ENCODE measurements around the gene IQGAP2. TPM values are rescaled to one million over a fixed set of nuclear protein-coding genes. Genes with fewer than 3 reads are reported as not detected.

Gene IQGAP2
- total RNA-seq, 1 donor from 2014 or later: 4.2 TPM

DNA sequence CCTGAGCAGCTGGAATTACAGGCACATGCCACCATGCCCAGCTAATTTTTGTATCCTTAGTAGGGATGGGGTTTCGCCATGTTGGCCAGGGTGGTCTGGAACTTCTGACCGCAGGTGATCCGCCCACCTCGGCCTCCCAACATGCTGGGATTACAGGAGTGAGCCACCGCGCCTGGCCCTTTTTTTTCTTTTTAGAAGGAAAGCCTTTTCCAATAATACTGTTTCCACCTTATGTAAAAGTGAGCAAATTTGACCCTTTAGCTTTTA, 289.1 kb downstream of the IQGAP2 start:
- no peak for ATAC-seq

DNA sequence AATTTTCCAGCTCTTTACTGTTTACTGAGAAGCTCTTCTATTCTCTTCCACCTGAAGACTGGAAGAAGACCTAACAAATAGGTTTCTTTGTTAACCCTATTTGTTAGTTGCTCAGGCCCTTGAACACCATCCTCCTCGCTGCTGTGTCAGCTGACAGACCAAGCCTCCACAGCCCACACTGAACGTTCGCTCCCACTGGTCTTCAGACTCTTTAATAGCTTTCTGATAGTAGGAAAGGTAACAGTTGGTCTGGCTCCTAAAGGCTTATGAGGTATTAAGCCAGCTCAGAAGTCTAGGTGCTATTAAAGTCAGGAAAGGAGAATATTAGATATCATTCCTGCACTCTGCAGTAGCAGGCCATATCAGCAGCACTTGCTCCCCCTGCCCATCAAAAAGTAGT, 289.6 kb downstream of the IQGAP2 start:
- no peak for ATAC-seq

DNA sequence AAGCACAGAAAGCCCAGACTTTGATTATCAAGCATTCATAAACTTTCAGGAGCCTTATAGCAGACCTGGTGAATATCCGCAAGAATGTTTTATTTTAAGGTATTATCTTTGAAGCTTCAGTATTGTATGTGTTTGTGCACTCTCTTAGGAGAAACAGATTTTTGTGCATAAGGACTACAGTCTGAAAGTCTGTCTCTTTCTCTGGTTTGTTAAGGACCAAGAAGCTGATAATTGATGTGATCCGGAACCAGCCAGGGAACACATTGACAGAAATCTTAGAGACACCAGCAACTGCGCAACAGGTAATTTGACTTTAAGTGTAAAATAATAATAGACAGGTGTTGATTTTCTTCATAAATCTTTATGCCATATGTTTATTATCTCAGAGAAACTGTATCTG, 290.1 kb downstream of the IQGAP2 start:
- no peak for ATAC-seq

DNA sequence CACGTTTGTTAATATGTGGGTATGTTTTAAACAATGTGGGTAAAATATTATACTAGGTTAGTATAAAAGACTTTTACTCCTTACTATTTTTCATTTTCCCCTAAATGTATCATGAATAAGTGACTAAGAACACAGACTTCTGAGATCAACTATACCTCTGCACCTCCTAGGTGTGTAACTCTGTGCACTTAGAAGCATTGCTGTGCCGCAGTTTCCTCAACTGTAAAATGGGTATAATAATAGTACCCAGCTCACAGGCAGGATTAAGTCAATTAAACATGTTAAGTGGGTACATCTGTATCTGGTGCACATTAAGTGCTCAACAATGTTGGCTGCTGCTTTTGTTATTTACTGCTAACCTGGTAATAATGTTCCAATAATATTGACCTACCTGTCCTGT, 291.2 kb downstream of the IQGAP2 start:
- no peak for ATAC-seq

DNA sequence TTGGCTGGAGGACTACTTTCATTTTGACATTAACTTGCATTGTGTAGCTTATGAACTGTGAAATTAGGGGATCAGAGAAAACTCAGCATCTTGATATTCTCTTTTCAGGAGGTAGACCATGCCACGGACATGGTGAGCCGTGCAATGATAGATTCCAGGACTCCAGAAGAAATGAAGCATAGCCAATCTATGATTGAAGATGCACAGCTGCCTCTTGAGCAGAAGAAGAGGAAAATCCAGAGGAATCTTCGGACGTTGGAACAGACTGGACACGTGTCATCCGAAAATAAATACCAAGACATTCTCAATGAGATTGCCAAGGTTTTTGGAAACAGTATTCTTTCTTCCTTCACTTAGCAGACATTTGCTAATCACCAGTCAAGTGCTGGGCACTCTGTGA, 292.3 kb downstream of the IQGAP2 start:
- ATAC-seq: no peak

DNA sequence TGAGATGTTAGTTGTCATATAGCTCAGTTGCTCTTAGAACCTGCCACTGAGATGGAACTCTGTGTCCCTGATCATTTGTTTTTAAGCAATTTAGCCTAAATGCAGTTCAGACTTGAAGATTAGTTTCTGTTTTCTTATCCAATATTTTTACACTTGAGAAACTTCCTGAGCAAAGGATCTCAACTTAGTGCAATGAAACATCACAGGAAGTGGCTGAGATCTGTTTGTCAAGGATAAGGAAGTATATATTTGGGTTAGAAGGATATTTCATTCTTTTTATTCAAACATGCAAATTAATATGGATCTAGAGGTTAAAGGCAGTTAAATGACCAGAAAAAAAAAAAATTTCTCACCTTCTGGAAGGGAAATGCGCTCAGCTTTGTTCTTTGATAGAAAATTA, 293.2 kb downstream of the IQGAP2 start:
- ATAC-seq: no peak

DNA sequence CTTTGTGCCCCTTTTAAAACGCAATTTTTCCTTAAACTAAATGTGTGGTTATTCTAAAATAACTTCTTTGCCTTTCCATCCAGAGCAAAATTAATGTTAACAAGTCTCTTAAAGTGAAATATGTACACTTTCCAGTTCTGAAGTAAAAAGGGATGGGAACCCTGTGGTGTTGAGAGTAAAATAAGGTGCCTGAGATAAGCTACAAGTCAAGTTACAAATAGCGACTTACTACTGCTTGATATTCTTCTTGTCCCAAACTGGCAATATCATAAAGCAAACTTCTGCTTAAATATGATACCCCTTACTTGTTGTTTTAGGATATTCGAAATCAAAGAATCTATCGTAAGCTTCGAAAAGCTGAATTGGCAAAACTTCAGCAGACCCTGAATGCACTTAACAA, 294.6 kb downstream of the IQGAP2 start:
- ATAC-seq: no peak

DNA sequence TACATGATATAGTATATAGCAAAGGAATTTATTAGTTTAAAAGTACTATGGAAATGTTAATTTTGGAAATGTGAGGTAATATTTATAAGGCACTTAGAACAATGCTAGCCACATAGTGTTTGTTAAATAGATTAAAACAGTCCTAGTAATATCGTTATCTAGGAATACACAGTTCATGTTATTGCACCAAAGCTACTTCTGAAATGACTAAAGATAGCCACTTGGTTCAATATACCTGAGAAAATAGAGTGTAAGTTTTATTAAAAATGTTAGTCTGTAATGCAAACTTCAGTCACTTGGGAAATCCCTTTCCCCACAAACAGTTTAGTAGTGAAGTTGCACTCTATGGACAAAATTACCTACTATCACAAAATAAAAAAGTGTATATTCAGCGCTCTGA, 297.5 kb downstream of the IQGAP2 start:
- no peak for ATAC-seq

DNA sequence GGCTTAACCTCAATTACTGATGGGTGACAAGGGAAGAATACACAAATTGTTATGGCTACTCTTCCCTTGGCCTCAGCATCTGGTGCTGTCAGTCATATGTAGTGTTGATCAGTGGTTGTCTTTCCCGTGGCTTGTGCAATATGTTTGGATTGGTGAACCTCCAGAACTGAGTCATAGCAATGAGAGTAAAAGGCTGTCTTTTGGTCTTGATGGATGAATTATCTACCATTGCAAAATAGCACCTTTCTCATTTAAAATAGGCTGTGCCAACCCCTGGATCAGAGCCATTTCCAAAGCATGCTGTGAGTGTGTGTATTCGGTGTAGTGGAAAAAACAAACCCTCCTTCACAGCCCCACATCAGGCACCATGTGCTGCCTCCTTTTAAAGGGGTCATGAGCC, 298.2 kb downstream of the IQGAP2 start:
- ATAC-seq: peak; percentile 93

DNA sequence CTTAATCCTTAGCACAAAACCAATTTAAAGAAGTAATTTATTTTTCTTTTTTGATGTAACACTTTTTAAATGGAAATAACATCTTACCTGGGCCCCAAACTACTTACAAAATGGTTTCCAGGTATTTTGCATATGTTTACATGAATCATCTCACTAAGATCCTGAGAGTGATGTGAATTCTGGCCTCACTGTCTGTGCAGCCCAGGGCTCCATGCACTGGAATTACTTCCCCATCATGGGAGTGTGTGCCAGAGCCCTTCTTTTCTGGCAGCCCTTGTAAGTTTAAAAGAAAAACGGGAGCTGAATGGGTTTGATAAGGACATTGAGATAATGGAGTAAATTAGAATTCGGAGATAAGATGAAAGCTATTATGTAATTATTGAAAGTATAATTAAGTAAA, 300.6 kb downstream of the IQGAP2 start:
- peak; percentile 42 for ATAC-seq

DNA sequence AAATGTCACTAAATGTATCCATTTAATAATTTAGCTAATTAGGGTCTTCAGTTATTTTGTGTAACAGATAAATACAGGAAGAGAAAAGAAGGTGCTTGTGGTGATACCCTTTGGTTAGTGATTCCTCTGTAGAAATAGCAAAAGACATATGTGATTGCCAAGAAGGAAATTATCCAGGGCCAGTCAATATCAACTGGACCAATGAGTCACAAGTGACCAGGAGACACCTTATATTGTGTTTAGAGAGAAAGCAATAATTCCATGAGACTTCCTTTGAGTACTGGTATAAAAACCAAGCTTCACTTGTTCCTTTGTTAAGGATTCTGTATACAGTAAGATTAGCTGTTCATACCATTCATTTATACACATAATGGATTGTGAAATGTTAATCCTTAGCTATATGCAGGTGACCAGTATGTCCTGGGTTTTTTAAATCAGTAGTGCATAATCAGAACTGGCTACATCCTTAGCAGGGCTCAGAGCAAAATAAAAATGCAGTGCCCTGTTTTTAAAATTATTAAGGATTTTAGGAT, 301.1 kb downstream of the IQGAP2 start:
- ATAC-seq: peak; percentile 76

DNA sequence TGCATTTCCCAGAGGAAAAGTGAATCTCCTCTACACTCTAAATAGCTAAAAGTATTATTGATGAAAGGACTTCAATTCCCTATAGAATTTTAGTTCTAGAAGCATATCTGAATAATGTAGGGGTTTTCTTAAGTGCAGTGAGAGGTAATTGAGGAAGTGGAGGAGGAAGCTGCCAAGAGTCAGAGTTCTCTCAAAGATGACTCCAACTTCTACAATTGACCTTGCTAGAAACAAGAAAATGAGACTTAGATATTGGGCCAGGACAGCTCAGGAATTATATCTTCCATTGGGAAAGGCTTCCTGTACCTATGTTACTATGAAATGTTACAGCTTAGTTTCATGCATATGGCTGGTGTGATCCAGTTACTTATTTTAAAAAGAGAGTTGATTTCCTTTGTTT, 302.5 kb downstream of the IQGAP2 start:
- no peak for ATAC-seq

DNA sequence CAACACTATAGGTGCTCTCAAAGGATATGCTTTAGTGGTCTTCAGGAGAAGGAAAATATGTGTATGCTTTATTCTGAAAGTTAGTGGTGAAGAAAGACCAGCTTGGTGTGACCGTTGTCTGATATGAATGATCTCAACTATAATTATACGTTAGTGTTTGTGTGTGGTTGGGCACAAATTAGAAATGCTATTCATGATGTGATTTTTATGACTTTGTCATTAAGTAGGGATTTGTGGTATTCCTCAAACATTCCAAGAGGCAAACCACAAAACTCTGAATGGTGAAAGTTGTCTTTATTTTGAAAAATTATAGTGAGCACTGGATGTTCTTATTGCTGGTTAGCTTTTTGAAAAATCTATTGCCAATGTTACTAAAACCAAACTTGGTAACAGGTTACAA, 306.7 kb downstream of the IQGAP2 start:
- ATAC-seq: no peak

DNA sequence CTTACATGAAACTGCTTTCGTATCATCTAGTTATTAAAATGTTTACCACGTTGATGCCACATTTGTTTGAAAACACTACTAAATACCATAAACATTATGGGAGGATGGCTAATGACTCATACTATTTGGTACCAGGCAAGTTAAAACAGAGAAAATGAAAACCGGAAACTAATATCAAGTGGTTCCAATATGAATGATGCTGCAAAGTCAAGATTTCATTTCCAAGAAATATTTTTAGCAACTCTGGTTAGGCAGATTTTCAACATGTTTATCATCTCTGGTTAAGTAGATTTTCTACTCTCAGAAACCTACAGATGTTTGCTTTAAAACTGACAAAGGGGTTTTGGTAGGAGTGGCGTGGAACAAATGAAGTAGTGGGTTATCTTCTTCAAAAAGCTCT, 307.9 kb downstream of the IQGAP2 start:
- ATAC-seq: peak; percentile 43

DNA sequence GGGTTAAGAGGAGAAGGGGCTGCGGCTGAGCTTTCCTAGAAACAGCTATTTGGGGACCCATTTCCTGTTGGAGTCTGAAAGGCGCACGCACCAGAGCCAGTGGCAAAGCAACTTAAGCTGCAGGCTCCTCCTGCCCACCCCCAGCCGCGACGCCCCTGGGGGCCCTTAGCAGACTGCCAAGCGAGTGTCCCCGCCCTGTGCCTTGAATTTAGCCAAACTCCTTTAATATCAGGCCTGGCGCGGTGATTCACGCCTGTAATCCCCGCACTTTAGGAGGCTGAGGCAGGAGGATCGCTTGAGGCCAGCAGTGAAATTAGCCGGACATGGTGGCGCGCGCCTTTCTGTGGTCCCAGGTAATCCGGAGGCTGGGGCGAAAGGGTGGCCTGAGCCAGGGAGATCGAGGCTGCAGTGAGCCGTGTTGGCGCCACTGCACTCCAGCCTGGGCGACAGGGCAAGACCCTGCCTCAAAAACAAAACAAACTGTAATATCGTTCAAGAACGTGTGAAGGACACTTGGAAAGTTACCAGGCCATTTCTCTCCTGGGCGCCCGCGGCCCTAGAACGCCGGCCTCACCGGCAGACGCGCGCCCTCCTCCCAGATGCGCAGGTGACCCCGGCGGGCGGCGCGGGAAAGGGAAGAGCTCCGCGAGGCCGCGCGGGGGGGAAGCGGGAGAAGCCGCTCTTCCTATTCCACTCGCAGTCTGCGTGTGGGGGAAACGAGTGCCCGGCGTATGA, 311.8 kb downstream of the IQGAP2 start:
- ATAC-seq: no peak

DNA sequence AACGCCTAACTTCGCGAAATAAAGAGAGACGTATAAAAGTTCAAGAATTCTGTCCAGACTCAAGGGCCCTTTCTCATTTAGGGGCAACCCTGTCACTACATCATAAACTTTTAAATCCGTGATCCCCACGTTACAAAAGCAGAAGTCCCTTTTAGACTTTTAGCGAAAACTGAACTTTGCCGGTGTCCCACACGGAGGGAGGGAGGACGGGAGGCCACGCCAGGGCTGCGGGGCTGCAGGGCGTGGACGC, 312.3 kb downstream of the IQGAP2 start:
- no peak for ATAC-seq

DNA sequence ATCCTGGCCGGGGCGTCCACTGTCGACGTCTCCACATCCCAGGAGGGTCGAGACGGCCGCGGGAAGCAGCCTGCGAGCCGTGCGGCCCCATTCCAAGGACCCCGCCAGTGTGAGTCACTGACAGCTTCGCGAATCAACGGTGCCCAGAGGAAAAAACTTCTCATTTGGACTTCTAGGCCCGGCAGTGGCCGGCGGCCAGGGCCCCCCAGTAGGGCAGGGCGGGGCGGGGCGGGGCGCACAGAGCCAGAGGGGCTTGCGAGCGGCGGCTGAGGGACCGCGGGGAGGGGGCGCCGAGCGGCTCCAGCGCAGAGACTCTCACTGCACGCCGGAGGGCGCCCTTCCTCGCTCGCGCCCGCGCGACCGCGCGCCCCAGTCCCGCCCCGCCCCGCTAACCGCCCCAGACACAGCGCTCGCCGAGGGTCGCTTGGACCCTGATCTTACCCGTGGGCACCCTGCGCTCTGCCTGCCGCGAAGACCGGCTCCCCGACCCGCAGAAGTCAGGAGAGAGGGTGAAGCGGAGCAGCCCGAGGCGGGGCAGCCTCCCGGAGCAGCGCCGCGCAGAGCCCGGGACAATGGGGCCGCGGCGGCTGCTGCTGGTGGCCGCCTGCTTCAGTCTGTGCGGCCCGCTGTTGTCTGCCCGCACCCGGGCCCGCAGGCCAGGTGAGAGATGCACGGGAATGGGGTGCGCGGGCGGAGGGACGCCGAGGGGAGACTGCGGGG, 312.8 kb downstream of the IQGAP2 start, which contains the start of gene F2R:
Gene F2R (plus strand): TSS at position 391 of the 720 bp plus-strand sequence. CDS start 182 bp downstream, at position 573.
- ATAC-seq: peak; percentile 75

DNA sequence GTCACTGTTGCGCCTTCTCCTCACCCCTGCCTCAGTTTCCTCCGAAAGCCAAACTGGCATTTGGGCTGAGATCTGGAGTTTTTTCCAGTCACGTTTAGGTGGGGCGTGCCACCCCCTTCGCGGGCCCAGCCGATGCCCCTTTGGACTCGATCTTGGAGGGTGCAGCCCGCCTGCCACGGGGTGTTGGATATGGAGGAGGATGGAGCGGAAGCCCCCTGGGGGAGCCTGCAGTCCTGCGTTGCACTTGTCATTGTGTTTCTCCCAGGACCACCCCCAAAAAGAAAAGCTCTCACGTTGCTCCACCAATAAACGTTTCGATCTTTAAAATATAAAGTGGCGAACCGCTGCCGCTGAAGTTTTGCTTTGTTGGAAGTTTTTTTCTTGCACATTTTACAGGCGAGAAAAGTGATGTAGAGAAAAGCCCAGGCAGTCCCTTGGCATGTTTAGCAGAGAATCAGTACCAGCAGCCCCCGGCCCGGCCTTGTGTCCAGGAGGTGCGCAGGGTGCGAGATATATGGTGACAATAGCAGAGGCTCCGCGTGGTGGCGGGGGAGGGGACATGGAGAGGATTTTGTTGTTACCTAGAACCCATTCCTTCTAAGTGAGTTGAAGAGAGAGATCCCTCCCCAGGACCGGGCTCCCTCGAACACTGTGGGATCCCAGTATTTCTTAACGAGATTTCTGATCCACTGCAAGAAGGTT, 313.5 kb downstream of the IQGAP2 start:
- no peak for ATAC-seq

DNA sequence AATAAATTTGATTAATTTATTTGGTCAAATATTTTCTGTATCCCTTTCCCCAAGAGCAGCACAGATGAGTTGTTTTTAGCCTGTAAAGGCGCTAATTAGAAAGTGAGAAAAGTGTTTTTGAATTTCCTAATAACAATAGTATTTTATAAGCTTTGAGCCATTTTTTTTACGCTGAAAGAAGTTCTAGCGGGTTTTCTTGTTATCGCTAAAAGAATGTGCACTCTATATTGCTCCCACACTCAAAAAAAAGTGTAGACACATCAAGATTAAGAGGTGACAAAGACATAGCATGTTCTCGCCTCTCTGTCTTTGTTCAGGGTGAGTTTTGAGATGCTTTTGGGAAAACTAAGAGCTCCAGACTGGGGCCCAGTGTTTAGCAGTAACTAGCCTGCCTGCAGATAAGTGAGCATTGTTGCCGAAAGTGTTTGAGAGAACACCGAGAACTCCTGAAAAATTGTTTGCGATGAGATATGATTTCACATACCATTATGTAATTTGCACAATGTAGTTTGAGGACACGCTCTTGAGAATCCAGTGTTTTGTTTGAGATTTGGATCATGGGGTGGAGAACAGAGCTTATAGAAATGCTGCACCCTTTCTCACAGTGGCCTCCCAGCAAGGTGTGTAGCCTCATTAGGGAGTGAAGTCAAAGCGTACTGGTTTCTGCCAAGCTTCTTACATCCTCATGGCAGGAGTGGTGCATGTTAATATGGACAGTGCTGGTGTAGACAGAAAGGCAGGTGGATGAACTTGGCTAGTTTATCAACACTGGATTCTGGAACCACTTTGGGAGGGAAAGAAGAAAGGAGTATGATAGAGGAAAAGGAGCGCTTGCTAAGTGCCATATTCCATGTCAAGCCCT, 314.4 kb downstream of the IQGAP2 start:
- ATAC-seq: no peak

DNA sequence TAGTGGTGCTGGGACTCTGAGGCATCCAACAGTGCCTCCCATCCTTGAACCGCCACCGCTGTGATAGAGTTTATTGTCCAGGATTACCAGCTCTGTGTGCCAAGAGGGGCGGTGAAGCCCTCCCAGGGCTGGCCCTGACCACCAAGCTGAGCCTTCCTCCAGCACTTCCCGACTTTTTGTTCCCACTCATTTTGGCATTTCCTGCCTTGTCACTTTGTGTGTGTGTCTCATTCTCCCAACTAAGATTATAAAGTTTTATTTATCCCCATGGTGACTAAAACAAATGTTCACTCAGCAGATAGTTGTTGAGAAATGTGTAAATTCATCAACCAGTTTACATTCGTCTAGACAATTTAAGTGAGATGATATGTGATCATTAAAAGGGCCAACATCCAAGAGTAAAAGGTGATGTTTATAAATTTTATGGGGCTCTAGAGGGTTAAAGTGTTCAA, 315.3 kb downstream of the IQGAP2 start:
- ATAC-seq: no peak

DNA sequence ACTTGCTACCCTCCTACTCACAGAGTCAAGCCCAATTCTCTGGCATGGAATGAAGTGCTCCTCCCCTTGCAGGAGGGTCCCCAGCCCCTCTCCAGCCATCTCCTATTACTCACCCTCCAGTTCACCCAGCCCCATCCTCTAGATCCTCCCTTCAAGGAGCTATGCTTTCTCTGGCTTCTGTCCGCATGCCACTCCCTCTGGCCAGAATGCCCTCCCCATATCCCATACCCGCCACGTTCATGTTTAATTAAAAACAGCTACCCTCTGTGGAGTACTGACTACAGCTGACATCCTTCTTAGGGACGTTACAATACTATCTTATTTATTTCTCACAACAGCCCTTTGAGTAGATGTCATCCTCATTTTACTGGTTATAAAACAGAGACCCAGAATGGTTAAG, 315.8 kb downstream of the IQGAP2 start:
- no peak for ATAC-seq

DNA sequence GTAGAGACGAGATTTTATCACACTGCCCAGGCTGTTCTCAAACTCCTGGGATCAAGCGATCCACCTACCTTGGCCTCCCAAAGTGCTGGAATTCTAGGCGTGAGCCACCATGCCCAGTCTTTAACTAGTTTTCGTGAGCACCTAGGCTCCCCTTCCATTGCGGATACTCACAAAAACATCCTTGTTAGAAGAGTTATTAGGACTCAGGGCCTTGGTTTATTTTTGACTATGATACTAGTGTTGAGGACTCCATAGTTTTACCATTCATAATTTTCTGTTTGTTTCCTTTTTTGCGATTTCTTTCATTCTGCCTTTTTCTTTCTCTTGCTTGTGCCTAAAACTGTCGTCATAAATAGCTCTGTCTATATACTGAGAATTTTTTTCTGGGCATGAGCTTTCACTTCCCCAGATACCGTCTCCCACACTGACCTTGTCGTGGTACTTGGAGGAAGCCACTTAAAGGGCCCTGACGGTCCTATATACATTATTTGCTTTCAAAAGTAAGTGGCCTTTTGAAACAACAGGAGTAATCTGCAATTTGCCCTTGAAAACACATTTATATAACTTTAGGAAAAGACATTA, 318.0 kb downstream of the IQGAP2 start:
- no peak for ATAC-seq

DNA sequence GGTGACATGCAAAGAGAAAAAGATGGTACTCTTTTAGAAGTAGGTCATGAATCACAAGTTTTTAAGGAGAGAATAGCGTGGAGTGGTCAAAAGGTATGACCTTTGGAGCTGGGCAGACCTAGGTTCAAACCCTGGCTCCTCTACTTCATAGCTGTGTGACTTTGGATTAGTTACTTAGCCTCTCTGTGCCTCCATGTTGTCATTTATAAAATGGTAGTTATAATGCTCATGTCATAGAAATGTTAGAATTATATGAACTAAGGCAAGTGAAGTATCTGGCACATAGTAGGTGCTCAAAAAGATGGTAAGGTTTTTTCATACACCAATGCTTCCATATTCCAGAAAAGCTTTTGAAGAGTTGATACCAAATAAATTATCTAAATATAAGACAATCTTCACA, 320.2 kb downstream of the IQGAP2 start:
- no peak for ATAC-seq

Data from esophagus mucosa (tissue), 1 donor.